H1 (cell line): ENCODE data around the gene COL8A1. TPM values are rescaled to one million over a fixed set of nuclear protein-coding genes. Genes with fewer than 3 reads are reported as not detected.

Experiments used
- CTCF ChIA-PET: fragments of 300-600 bp; sonication (Branson Sonifier 250); formaldehyde crosslinking; loops from one replicate; lab custom pipeline; 2021; ENCODE audit not compliant: partially characterized antibody; lab: Charles Lee
- POLR2A ChIA-PET: fragments of 300-600 bp; sonication (Branson Sonifier 250); formaldehyde crosslinking; loops from one replicate; lab custom pipeline; 2021; ENCODE audit warnings: inconsistent platforms; ENCODE audit not compliant: partially characterized antibody; lab: Charles Lee
- DNase-seq, 2 experiments: peaks; one replicate each; pipeline versions ENCODE4 v3.0.0 to v3.0.0-alpha.2; 2010 to 2022; ENCODE audit warnings: low spot score in 2 of 2, low read depth in 1 of 2, mixed read lengths in 1 of 2
- FAIRE-seq: peaks from 2 replicates; lab custom pipeline; 2011; peaks lifted over from hg19 to GRCh38; lab: Jason Lieb, UNC
- H2AFZ ChIP-seq: 2 replicates; pipeline ENCODE4 v1.8.1; 2012; ENCODE audit warnings: low read length, inconsistent platforms
- H2AK5ac ChIP-seq: 2 replicates; pipeline ENCODE4 v1.6.1; 2013; ENCODE audit warnings: low read depth, low read length
- H2BK120ac ChIP-seq: replicated peaks from 2 replicates; pipeline ENCODE3; 2013; ENCODE audit warnings: low read depth, low read length, inconsistent platforms
- H2BK12ac ChIP-seq: 2 replicates; pipeline ENCODE4 v1.6.1; 2013; ENCODE audit warnings: low read depth, low read length
- H2BK15ac ChIP-seq: 2 replicates; pipeline ENCODE4 v1.6.1; 2013; ENCODE audit warnings: low read length
- H2BK20ac ChIP-seq: 2 replicates; pipeline ENCODE4 v1.6.1; 2013; ENCODE audit warnings: low read length
- H2BK5ac ChIP-seq: 2 replicates; pipeline ENCODE4 v1.6.1; 2013; ENCODE audit warnings: low read depth, low read length
- H3K14ac ChIP-seq: 2 replicates; pipeline ENCODE4 v1.6.1; 2013; ENCODE audit warnings: inconsistent platforms; ENCODE audit not compliant: insufficient read length
- H3K18ac ChIP-seq: 2 replicates; pipeline ENCODE4 v1.6.1; 2013; ENCODE audit warnings: low read length; ENCODE audit errors: extremely low read depth
- H3K23ac ChIP-seq: 2 replicates; pipeline ENCODE4 v1.6.1; 2013; ENCODE audit warnings: inconsistent platforms; ENCODE audit not compliant: insufficient read length
- H3K23me2 ChIP-seq: 2 replicates; pipeline ENCODE4 v1.6.1; 2013; ENCODE audit warnings: low read depth, low read length
- H3K27ac ChIP-seq: 2 replicates; pipeline ENCODE4 v1.6.1; 2011; ENCODE audit warnings: low read depth, low read length, inconsistent platforms
- H3K27me3 ChIP-seq, 4 experiments: replicated peaks in 1 of 4; 1 replicate in 1 of 4; 2 replicates in 3 of 4; pipeline versions ENCODE4 v1.6.1 to v1.8.1; 2011 to 2013; ENCODE audit warnings: low read length in 3 of 4, mild to moderate bottlenecking in 3 of 4, inconsistent platforms in 2 of 4, mixed read lengths in 2 of 4, moderate library complexity in 1 of 4; ENCODE audit not compliant: control insufficient read depth in 3 of 4, insufficient read depth in 3 of 4; ENCODE audit errors: extremely low read depth in 1 of 4
- H3K36me3 ChIP-seq, 4 experiments: 2 replicates each; pipeline versions ENCODE4 v1.6.1 to v1.8.1; 2011 to 2013; ENCODE audit warnings: mild to moderate bottlenecking in 4 of 4, low read length in 3 of 4, moderate library complexity in 2 of 4, control low read depth in 1 of 4, inconsistent platforms in 1 of 4; ENCODE audit not compliant: insufficient read depth in 4 of 4, control insufficient read depth in 2 of 4
- H3K4ac ChIP-seq: replicated peaks from 2 replicates; pipeline ENCODE3; 2013; ENCODE audit warnings: low read length, low read depth, mixed read lengths, inconsistent platforms; ENCODE audit not compliant: insufficient read length
- H3K4me1 ChIP-seq, 4 experiments: replicated peaks in 1 of 4; 1 replicate in 1 of 4; 2 replicates in 3 of 4; pipeline versions ENCODE4 v1.6.1 to v1.8.1; 2011 to 2013; ENCODE audit warnings: low read length in 3 of 4, inconsistent platforms in 2 of 4, mixed read lengths in 1 of 4; ENCODE audit not compliant: insufficient read depth in 4 of 4, control insufficient read depth in 3 of 4
- H3K4me2 ChIP-seq, 2 experiments: 2 replicates each; pipeline versions ENCODE4 v1.6.1 to v1.8.1; 2011 to 2013; ENCODE audit warnings: low read depth in 2 of 2, low read length in 2 of 2, control low read depth in 1 of 2, inconsistent platforms in 1 of 2, mild to moderate bottlenecking in 1 of 2; ENCODE audit not compliant: insufficient read depth in 1 of 2
- H3K4me3 ChIP-seq, 4 experiments: fragments of 200-600, 300-600 bp in 1 of 4; sonication (generic), shearing (Covaris generic), sonication (Bioruptor Twin) in 1 of 4; 2 replicates each; pipeline versions ENCODE4 v1.5.1 to v1.8.1; 2011 to 2016; ENCODE audit warnings: low read length in 4 of 4, low read depth in 3 of 4, control low read depth in 2 of 4, inconsistent platforms in 2 of 4, mild to moderate bottlenecking in 2 of 4, mixed read lengths in 1 of 4, moderate library complexity in 1 of 4; ENCODE audit not compliant: insufficient read depth in 2 of 4; ENCODE audit errors: extremely low read depth in 1 of 4
- H3K56ac ChIP-seq: replicated peaks from 2 replicates; pipeline ENCODE3; 2013; ENCODE audit warnings: low read depth, mild to moderate bottlenecking, mixed read lengths, low read length, inconsistent platforms; ENCODE audit not compliant: insufficient read length
- H3K79me1 ChIP-seq: 2 replicates; pipeline ENCODE4 v1.6.1; 2013; ENCODE audit warnings: low read depth, low read length, control low read depth
- H3K79me2 ChIP-seq, 2 experiments: 2 replicates each; pipeline versions ENCODE4 v1.6.1 to v1.8.1; 2012 to 2013; ENCODE audit warnings: low read length in 2 of 2, mild to moderate bottlenecking in 2 of 2, inconsistent platforms in 1 of 2; ENCODE audit not compliant: insufficient read depth in 2 of 2, control insufficient read depth in 1 of 2
- H3K9ac ChIP-seq, 4 experiments: replicated peaks in 1 of 4; 1 replicate in 1 of 4; 2 replicates in 3 of 4; pipeline versions ENCODE4 v1.6.1 to v1.8.1; 2011 to 2013; ENCODE audit warnings: low read depth in 3 of 4, low read length in 3 of 4, control low read depth in 2 of 4, mild to moderate bottlenecking in 2 of 4, moderate library complexity in 2 of 4, inconsistent platforms in 1 of 4; ENCODE audit errors: extremely low read depth in 1 of 4
- H3K9me3 ChIP-seq, 2 experiments: 2 replicates each; pipeline versions ENCODE4 v1.6.1 to v1.8.1; 2012 to 2013; ENCODE audit warnings: mild to moderate bottlenecking in 2 of 2, moderate library complexity in 2 of 2, control low read depth in 1 of 2, inconsistent platforms in 1 of 2, low read depth in 1 of 2, low read length in 1 of 2, mixed read lengths in 1 of 2; ENCODE audit not compliant: insufficient read depth in 2 of 2
- H4K20me1 ChIP-seq, 2 experiments: replicated peaks in 1 of 2; 2 replicates each; pipeline versions ENCODE3 to v1.8.1; 2011 to 2013; ENCODE audit warnings: inconsistent platforms in 2 of 2, low read length in 2 of 2, mild to moderate bottlenecking in 1 of 2; ENCODE audit not compliant: insufficient read depth in 2 of 2, control insufficient read depth in 1 of 2
- H4K5ac ChIP-seq: 2 replicates; pipeline ENCODE4 v1.6.1; 2013; ENCODE audit warnings: low read length, low read depth, mixed read lengths, inconsistent platforms; ENCODE audit not compliant: insufficient read length
- H4K8ac ChIP-seq: 2 replicates; pipeline ENCODE4 v1.8.0; 2013; ENCODE audit warnings: mild to moderate bottlenecking, moderate library complexity, low read length, inconsistent platforms; ENCODE audit not compliant: insufficient read depth; ENCODE audit errors: extremely low read depth
- H4K91ac ChIP-seq: replicated peaks from 2 replicates; pipeline ENCODE3; 2013; ENCODE audit warnings: low read length, mixed read lengths, inconsistent platforms; ENCODE audit not compliant: insufficient read length
- CHD1 ChIP-seq: IDR thresholded peaks from 2 replicates; pipeline ENCODE4 v1.6.1; 2012; ENCODE audit warnings: low read depth, low read length, improper control_type of control experiment
- CHD2 ChIP-seq: IDR thresholded peaks from 2 replicates; pipeline ENCODE4 v1.6.1; 2012; ENCODE audit warnings: low read length, improper control_type of control experiment
- CTCF ChIP-seq, 3 experiments: IDR thresholded peaks; 1 replicate in 2 of 3; 2 replicates in 1 of 3; pipeline versions ENCODE4 v1.5.1 to v1.6.1; 2011; ENCODE audit warnings: low read length in 3 of 3, mild to moderate bottlenecking in 3 of 3, inconsistent platforms in 2 of 3, low read depth in 1 of 3, moderate library complexity in 1 of 3; ENCODE audit not compliant: insufficient read depth in 1 of 3; ENCODE audit errors: control extremely low read depth in 1 of 3
- JUND ChIP-seq: IDR thresholded peaks from 2 replicates; pipeline ENCODE4 v1.6.1; 2011; ENCODE audit warnings: mild to moderate bottlenecking, improper control_type of control experiment, low read length
- KDM5A ChIP-seq: fragments of 200-600 bp; IDR thresholded peaks from 2 replicates; pipeline ENCODE4 v1.7.1; 2012; ENCODE audit warnings: mild to moderate bottlenecking, low read length, inconsistent platforms, mixed read lengths
- RAD21 ChIP-seq, 2 experiments: IDR thresholded peaks in 1 of 2; conservative IDR thresholded peaks in 1 of 2; 2 replicates each; pipeline ENCODE4 v1.6.1; 2011; ENCODE audit warnings: low read depth in 2 of 2, low read length in 2 of 2, improper control_type of control experiment in 1 of 2, inconsistent platforms in 1 of 2, mild to moderate bottlenecking in 1 of 2, moderate library complexity in 1 of 2
- WGBS, 2 experiments: shearing (Covaris generic) in 1 of 2; methylation state at CpG; one replicate each; pipeline versions ENCODE4 v1.1.6 to v1.1.7; 2013 to 2015; ENCODE audit warnings: low lambda C conversion rate in 2 of 2, mixed read lengths in 2 of 2, inconsistent platforms in 1 of 2, low coverage in 1 of 2, missing lambda C conversion rate in 1 of 2; ENCODE audit not compliant: insufficient replicate concordance in 2 of 2, insufficient coverage in 1 of 2, insufficient read length in 1 of 2; ENCODE audit errors: extremely low coverage in 1 of 2, missing lambda C conversion rate in 1 of 2; 5-methylcytosine and 5-hydroxymethylcytosine counted together
- polyA plus RNA-seq, 7 experiments: library from polyadenylated mRNA; depleted of rRNA in 3 of 7; stranded (reverse) in 5 of 7; unstranded in 2 of 7; fragments of >200 nt in 5 of 7; fragments of 200-250 nt in 2 of 7; gene quantifications; 1 replicate in 5 of 7; 2 replicates in 1 of 7; 4 replicates in 1 of 7; pipeline versions ENCODE4 v1.2.1 to v1.2.3, GENCODE V29; 2011 to 2013; ENCODE audit warnings: missing spikeins in 2 of 7, mixed read lengths in 2 of 7
- total RNA-seq: library from RNA; stranded (reverse); fragmentation: NEBNext Ultra II Directional; extraction: Animal tissue kit (Norgen Biotek cat#: 25700); gene quantifications from 2 replicates; pipeline ENCODE4 v1.2.1, GENCODE V29; 2021

The COL8A1 gene
- total and polyA plus RNA-seq, 2 of the 8 experiments (the other 6 are each of a cell fraction or from before 2014, with no cell fraction given), result 0.21 to 1.2 TPM

- Histone ChIP-seq H4K5ac (no peak overlapping the region), H2AK5ac (no peak overlapping the region), H3K4ac (no peak overlapping the region), H3K4me2 (no peak overlapping the region), H2AFZ (no peak overlapping the region), H3K27me3 (no peaks in the 10 kb centered on the region), H3K14ac (no peak overlapping the region), H3K79me2 (no peaks in the 10 kb centered on the region), H3K27ac (no peak overlapping the region), H3K79me1 (no peaks in the 10 kb centered on the region), H2BK120ac (no peak overlapping the region), H3K23ac (no peak overlapping the region), H4K91ac (no peak overlapping the region), H3K4me1 (no peaks in the 10 kb centered on the region), H3K56ac (no peak overlapping the region), H4K8ac (no peak overlapping the region), H3K23me2 (no peaks in the 10 kb centered on the region), H2BK15ac (no peak overlapping the region), H2BK5ac (no peak overlapping the region), H3K36me3 (no peaks in the 10 kb centered on the region), H2BK12ac (no peak overlapping the region), H4K20me1 (no peaks in the 10 kb centered on the region), H3K9me3 (no peaks in the 10 kb centered on the region), H3K18ac (no peak overlapping the region), H3K9ac (no peak overlapping the region), H3K4me3 (no peak overlapping the region), H2BK20ac (no peak overlapping the region)
- ChIA-PET CTCF (interaction anchor here (0.6 to 3.1 kb wide), 15 partner anchors 8 to 795 kb away, joined by 3 to 16 read pairs (median 4); no protein-coding TSS in a partner anchor), POLR2A (no interaction called here)
- DNase-seq (no peak), FAIRE-seq (no peak)
- 57% methylated on average over 3 of the region's 3 CpGs; no CpG with 5 or more reads in 1 of the 2 experiments for WGBS, 2 experiments
- no peak for TF ChIP-seq KDM5A
- TF ChIP-seq CTCF (IDR thresholded peaks at IDR 0.05; ENCODE audit: control extremely low read depth in 1 of 3, insufficient read depth in 1 of 3, low read depth in 1 of 3, low read length in 3 of 3), result peak in 2 of 3 experiments; percentile 49 to 65; a peak in 3 of 4 replicates
- no peak for TF ChIP-seq JUND
- TF ChIP-seq CHD1, result no peak
- TF ChIP-seq CHD2, result no peak
- TF ChIP-seq RAD21 (IDR thresholded peaks at IDR 0.05 in 1 of 2, conservative IDR thresholded peaks at IDR 0.05 in 1 of 2; ENCODE audit: low read depth in 2 of 2, low read length in 2 of 2), result peak; percentile 71 to 77
Measured at GRCh38 chr3:99789011-99789721, 150.8 kb downstream of the COL8A1 start.
